Esophagus muscularis mucosa (tissue), 4 donors: ENCODE measurements around the gene ARHGEF39.

Source experiments
- CTCF ChIP-seq, 3 experiments: fragments of 200-600 bp in 2 of 3; fragments of 450-650 bp in 1 of 3; sonication (generic) in 2 of 3; IDR thresholded peaks; one replicate each; pipeline ENCODE4 v1.5.1; 2017 to 2019; ENCODE audit warnings: antibody characterized with exemption in 3 of 3, mild to moderate bottlenecking in 2 of 3, moderate library complexity in 1 of 3
- EP300 ChIP-seq: sonication (generic); formaldehyde crosslinking; IDR thresholded peaks from one replicate; pipeline ENCODE4 v1.6.1; 2017; ENCODE audit warnings: antibody characterized with exemption
- POLR2A ChIP-seq: fragments of 450-650 bp; IDR thresholded peaks from one replicate; pipeline ENCODE4 v1.6.1; 2017; ENCODE audit warnings: antibody characterized with exemption, moderate library complexity, mild to moderate bottlenecking, low read depth
- POLR2AphosphoS5 ChIP-seq, 2 donors: sonication (generic); formaldehyde crosslinking; IDR thresholded peaks; one replicate each; pipeline ENCODE4 v1.6.1; 2017; ENCODE audit warnings: antibody characterized with exemption in 2 of 2

DNA sequence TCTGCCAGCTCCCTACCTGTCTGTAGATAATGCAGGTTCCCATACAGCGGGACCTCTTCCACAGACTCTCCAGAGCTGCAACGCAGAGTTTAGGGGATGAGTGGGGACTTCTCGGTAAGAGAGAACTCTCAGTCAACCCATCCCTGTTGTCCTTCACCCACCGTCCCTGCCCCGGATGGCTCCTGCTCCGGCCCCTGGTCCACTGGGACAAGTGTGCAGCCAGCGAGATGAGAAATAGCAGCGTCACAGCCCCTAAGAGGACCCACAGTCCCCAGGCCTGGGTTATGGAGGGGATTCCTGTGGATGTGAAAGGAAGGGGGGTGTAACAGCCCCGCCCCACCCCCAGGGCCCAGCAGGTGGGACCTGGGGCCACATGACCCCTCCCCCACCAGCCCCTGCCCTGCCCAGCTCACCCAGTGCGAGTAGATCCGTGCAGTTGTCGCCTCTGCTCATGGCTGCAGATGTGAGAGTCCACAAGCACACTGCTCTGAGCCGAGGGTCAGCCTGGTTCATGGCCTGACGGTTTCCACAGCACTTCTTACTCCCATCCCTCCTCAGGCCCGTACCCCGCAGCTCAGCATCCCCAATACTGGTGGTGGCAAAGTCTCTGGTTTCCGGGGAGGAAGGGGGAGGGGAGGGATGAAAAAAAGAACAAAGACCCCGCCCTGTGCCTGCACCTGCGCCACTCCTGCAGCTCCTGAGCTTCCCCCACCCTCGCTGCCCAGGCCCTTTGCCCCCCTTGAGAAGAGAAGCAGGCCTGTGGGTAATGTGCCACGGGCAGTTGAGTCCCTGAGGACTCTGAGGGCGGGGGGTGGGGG lies 14.4 kb downstream of the ARHGEF39 start, which contains the start of gene SIT1:
- TF ChIP-seq CTCF (IDR thresholded peaks at IDR 0.05) (no peak), POLR2A (no peak), POLR2AphosphoS5 (IDR thresholded peaks at IDR 0.05) (no peak), EP300 (no peak)
